ENCODE results near the gene LVRN. TPM values are rescaled to one million over a fixed set of nuclear protein-coding genes. Genes with fewer than 3 reads are reported as not detected.

Gene LVRN
- total and polyA plus RNA-seq, 2 donors (not counting 3 experiments of a cell fraction or from before 2014, with no cell fraction given) = 0.11 to 0.38 TPM

- Histone ChIP-seq H3K27ac (ENCODE audit: insufficient read depth, low read depth, low read length) (no peak overlapping the region), H3K4me2 (ENCODE audit: insufficient read depth, low read length) (no peak overlapping the region), H3K4me3 (replicated peaks in 1 of 3; ENCODE audit: insufficient read depth in 1 of 3, low read depth in 1 of 3, low read length in 3 of 3) (no peak overlapping the region), H3K4me1 (ENCODE audit: control insufficient read depth, extremely low read depth, insufficient read depth, low read length) (no peaks in the 10 kb centered on the region), H3K9me1 (replicated peaks; ENCODE audit: control insufficient read depth, extremely low read depth, insufficient read depth, low read length) (no peaks in the 10 kb centered on the region), H4K20me1 (replicated peaks; ENCODE audit: control insufficient read depth, extremely low read depth, insufficient read depth, low read length) (no peaks in the 10 kb centered on the region), H3K27me3 (ENCODE audit: control insufficient read depth in 2 of 2, insufficient read depth in 2 of 2, low read length in 2 of 2) (peaks cover 0 to 7% of the 10 kb centered on the region in 2 experiments), H3K9ac (replicated peaks; ENCODE audit: extremely low read depth, insufficient read depth, low read length) (no peak overlapping the region), H3K79me2 (ENCODE audit: control insufficient read depth, insufficient read depth, low read length) (no peaks in the 10 kb centered on the region), H3K9me3 (replicated peaks; ENCODE audit: control insufficient read depth, insufficient read depth, low read length) (no peaks in the 10 kb centered on the region), H3K36me3 (ENCODE audit: control insufficient read depth in 2 of 2, extremely low read depth in 1 of 2, insufficient read depth in 2 of 2, low read length in 2 of 2) (no peaks in the 10 kb centered on the region), H2AFZ (ENCODE audit: low read depth, low read length) (no peak overlapping the region)
- CTCF ChIA-PET = interaction anchor here (1.2 kb wide), 1 partner anchor 183 kb away, joined by 4 read pairs; no protein-coding TSS in a partner anchor
- dilution Hi-C loops (cut with MboI; ENCODE audit: extremely low pct_ligation_motif_present, low sequenced_read_pairs) = no loop called here
- no TSS peak for BruUV-seq (replicated peaks)
- DNase-seq (ENCODE audit: low read depth, low spot score) = no peak
- POLR2A ChIA-PET = no interaction called here
- TF ChIP-seq FOS (IDR thresholded peaks at IDR 0.05; ENCODE audit: borderline replicate concordance, insufficient read depth, low read length) = no peak
- FAIRE-seq = no peak
- intact Hi-C loops (cut with micrococcal nuclease) = no loop called here
These were observed 108.9 kb downstream of the LVRN start for GRCh38 chr5:116071211-116071610.

GRCh38 chr5:116075191-116075831 is 113.0 kb downstream of the LVRN start:
- Histone ChIP-seq H3K9me1 (replicated peaks; ENCODE audit: control insufficient read depth, extremely low read depth, insufficient read depth, low read length) (no peaks in the 10 kb centered on the region), H3K27ac (ENCODE audit: insufficient read depth, low read depth, low read length) (no peak overlapping the region), H2AFZ (ENCODE audit: low read depth, low read length) (no peak overlapping the region), H3K4me3 (replicated peaks in 1 of 3; ENCODE audit: insufficient read depth in 1 of 3, low read depth in 1 of 3, low read length in 3 of 3) (no peak overlapping the region), H3K27me3 (ENCODE audit: control insufficient read depth in 2 of 2, insufficient read depth in 2 of 2, low read length in 2 of 2) (peaks cover 0 to 1% of the 10 kb centered on the region in 2 experiments), H3K9ac (replicated peaks; ENCODE audit: extremely low read depth, insufficient read depth, low read length) (no peak overlapping the region), H3K36me3 (ENCODE audit: control insufficient read depth in 2 of 2, extremely low read depth in 1 of 2, insufficient read depth in 2 of 2, low read length in 2 of 2) (no peaks in the 10 kb centered on the region), H3K4me1 (ENCODE audit: control insufficient read depth, extremely low read depth, insufficient read depth, low read length) (no peaks in the 10 kb centered on the region), H3K4me2 (ENCODE audit: insufficient read depth, low read length) (no peak overlapping the region), H3K79me2 (ENCODE audit: control insufficient read depth, insufficient read depth, low read length) (no peaks in the 10 kb centered on the region), H4K20me1 (replicated peaks; ENCODE audit: control insufficient read depth, extremely low read depth, insufficient read depth, low read length) (no peaks in the 10 kb centered on the region), H3K9me3 (replicated peaks; ENCODE audit: control insufficient read depth, insufficient read depth, low read length) (no peaks in the 10 kb centered on the region)
- ChIA-PET CTCF (interaction anchor here (1.0 kb wide), 1 partner anchor 187 kb away, joined by 3 read pairs; no protein-coding TSS in a partner anchor), POLR2A (no interaction called here)
- FAIRE-seq (no peak), DNase-seq (ENCODE audit: low read depth, low spot score) (no peak)
- no peak for TF ChIP-seq FOS (IDR thresholded peaks at IDR 0.05; ENCODE audit: borderline replicate concordance, insufficient read depth, low read length)
- no peak for TF ChIP-seq MAX (IDR thresholded peaks at IDR 0.05; ENCODE audit: insufficient read depth, insufficient read length)
- TF ChIP-seq MYC (IDR thresholded peaks at IDR 0.05; ENCODE audit: low read depth, low read length) = no peak
- no peak for TF ChIP-seq POLR2AphosphoS5 (IDR thresholded peaks at IDR 0.05; ENCODE audit: insufficient read depth, low read depth, low read length)
- no peak for TF ChIP-seq EZH2 (IDR thresholded peaks at IDR 0.05; ENCODE audit: borderline replicate concordance, low read depth, low read length, severe bottlenecking)
- no peak for TF ChIP-seq POLR2A (IDR thresholded peaks at IDR 0.05; ENCODE audit: low read depth, low read length)
- TF ChIP-seq JUN (IDR thresholded peaks at IDR 0.05; ENCODE audit: borderline replicate concordance, insufficient read depth, insufficient read length, low read depth) = no peak
- TF ChIP-seq CTCF (IDR thresholded peaks at IDR 0.05; ENCODE audit: extremely low read depth in 1 of 2, insufficient read depth in 1 of 2, low read depth in 1 of 2, low read length in 2 of 2) = no peak
- no peak for TF ChIP-seq GATA2 (IDR thresholded peaks at IDR 0.05; ENCODE audit: insufficient read depth, insufficient read length, low read depth, low read length)
- intact Hi-C loops (cut with micrococcal nuclease) (no loop called here), dilution Hi-C loops (cut with MboI; ENCODE audit: extremely low pct_ligation_motif_present, low sequenced_read_pairs) (no loop called here)
- BruUV-seq (replicated peaks) = no TSS peak
